ENCODE results near the gene GPR89B. TPM values are rescaled to one million over a fixed set of nuclear protein-coding genes. Genes with fewer than 3 reads are reported as not detected.
"Not testable (repeated sequence)": the region's sequence is repeated elsewhere in the genome, so short reads cannot be mapped to it uniquely, and the experiment has no call there.

The GPR89B gene
- polyA plus RNA-seq, 4 donors: 15.8 to 44.0 (median 31.6) TPM

DNA sequence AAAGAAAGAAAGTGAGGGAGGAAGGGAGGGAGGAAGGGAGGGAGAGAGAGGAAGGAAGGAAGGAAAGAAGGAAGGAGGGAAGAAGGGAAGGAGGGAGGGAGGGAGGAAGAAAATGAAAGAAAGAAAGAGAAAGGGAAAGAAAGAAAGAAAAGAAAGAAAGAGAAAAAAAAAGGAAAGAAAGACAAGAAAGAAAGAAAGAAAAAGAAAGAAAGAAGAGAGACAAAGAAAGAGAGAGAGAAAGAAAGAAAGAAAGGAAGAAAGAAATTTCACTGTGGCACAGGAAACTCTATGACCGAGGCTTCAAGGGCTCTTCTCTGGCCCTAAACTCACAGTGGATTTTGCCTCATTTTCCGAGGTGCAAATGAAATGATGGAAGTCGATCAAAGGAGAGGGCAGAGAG is 104.0 kb downstream of the GPR89B start:
- FAIRE-seq; H3K27ac ChIP-seq (ENCODE audit: low read depth in 1 of 3, low read length in 2 of 3); H3K4me3 ChIP-seq (ENCODE audit: low read depth in 1 of 3, low read length in 3 of 3); H3K36me3 ChIP-seq (ENCODE audit: control insufficient read depth in 3 of 3, insufficient read depth in 2 of 3, low read depth in 1 of 3, low read length in 3 of 3); H3K27me3 ChIP-seq (ENCODE audit: control insufficient read depth in 3 of 3, insufficient read depth in 3 of 3, low read length in 3 of 3); DNase-seq; H3K4me1 ChIP-seq (ENCODE audit: control insufficient read depth in 3 of 3, insufficient read depth in 2 of 3, low read depth in 1 of 3, low read length in 2 of 3); H3K9me3 ChIP-seq (ENCODE audit: control insufficient read depth in 2 of 2, insufficient read depth in 1 of 2, low read depth in 1 of 2, low read length in 1 of 2): not testable (repeated sequence)
- WGBS, 3 donors: 59 to 80% (median 62%) methylated on average over 1 of the region's 3 CpGs

DNA sequence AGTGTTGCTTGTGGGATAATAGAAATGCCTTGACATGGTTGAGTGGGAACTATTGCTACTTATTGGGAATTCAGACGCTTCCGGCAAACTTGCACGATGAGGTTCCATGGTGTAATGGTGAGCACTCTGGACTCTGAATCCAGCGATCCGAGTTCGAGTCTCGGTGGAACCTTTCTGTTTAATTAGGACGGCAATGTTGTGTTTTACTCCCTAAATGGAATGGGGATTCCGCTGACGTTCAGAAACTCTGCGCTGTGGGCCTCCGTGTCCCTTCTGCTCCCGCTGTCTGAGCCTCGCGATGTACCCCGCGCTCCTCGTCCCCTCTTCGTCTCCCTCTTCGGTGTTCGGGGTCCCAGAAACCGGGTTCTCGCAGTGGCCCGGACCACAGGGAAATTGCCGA is 104.5 kb downstream of the GPR89B start:
- not testable (repeated sequence) for DNase-seq; H3K36me3 ChIP-seq (ENCODE audit: control insufficient read depth in 3 of 3, insufficient read depth in 2 of 3, low read depth in 1 of 3, low read length in 3 of 3); H3K27me3 ChIP-seq (ENCODE audit: control insufficient read depth in 3 of 3, insufficient read depth in 3 of 3, low read length in 3 of 3); H3K4me1 ChIP-seq (ENCODE audit: control insufficient read depth in 3 of 3, insufficient read depth in 2 of 3, low read depth in 1 of 3, low read length in 2 of 3); H3K27ac ChIP-seq (ENCODE audit: low read depth in 1 of 3, low read length in 2 of 3); H3K4me3 ChIP-seq (ENCODE audit: low read depth in 1 of 3, low read length in 3 of 3); H3K9me3 ChIP-seq (ENCODE audit: control insufficient read depth in 2 of 2, insufficient read depth in 1 of 2, low read depth in 1 of 2, low read length in 1 of 2); FAIRE-seq
- no CpG with 5 or more reads among the region's 25 CpGs for WGBS, 3 donors

DNA sequence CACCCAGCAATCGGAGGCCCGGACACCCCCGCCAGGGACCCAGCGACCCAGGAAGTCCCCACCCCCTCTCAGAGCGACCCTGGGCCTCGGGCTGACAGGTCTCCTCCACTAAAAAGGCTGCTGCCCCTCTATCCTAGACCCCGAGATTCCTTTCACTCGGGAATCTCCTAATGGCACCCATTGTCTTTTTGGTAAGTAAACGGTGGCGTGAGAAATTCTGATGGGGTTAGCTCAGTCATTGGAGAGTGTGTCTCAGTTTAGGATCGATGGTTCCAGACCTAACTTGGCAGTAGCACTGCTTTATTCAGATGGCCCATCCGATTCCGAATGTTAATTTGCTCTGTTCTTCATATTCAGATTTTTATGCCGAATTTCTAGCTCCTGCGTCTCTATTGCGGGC is 104.9 kb downstream of the GPR89B start:
- not testable (repeated sequence) for H3K4me1 ChIP-seq (ENCODE audit: control insufficient read depth in 3 of 3, insufficient read depth in 2 of 3, low read depth in 1 of 3, low read length in 2 of 3); FAIRE-seq; H3K36me3 ChIP-seq (ENCODE audit: control insufficient read depth in 3 of 3, insufficient read depth in 2 of 3, low read depth in 1 of 3, low read length in 3 of 3); DNase-seq; H3K27me3 ChIP-seq (ENCODE audit: control insufficient read depth in 3 of 3, insufficient read depth in 3 of 3, low read length in 3 of 3); H3K27ac ChIP-seq (ENCODE audit: low read depth in 1 of 3, low read length in 2 of 3); H3K9me3 ChIP-seq (ENCODE audit: control insufficient read depth in 2 of 2, insufficient read depth in 1 of 2, low read depth in 1 of 2, low read length in 1 of 2); H3K4me3 ChIP-seq (ENCODE audit: low read depth in 1 of 3, low read length in 3 of 3)
- WGBS, 3 donors: 9 to 13% (median 12%) methylated on average over 10 to 12 of the region's 16 CpGs

DNA sequence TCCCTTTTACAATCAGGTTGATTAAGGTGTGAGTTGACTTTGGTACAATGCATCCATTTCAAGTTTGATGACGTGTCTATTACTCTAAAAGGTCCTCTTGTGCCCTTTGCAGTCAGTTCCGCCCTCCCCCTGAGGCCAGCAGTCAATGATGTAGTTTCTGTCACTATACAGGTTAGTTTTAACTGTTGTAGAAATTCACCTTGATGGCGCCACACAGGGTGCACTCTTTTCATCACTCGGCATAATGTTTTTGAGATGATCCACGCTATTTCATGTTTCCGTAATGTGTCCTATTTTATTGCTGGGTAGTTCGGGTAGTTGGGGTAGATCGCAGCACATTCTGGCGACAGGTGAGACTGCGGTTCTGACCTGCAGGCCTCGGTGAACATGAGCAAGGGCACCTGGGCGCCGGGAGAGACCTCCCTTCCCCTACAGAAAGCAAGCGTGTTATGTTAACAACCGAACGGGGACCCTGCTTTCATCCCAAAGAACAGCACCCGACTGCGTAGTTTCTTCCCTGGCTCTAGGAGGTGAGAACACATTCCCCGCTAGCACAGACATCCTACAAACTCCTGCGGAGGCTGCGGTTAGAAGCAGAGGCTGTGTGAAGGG is 109.7 kb downstream of the GPR89B start:
- H3K9me3 ChIP-seq (ENCODE audit: control insufficient read depth in 2 of 2, insufficient read depth in 1 of 2, low read depth in 1 of 2, low read length in 1 of 2); H3K4me1 ChIP-seq (ENCODE audit: control insufficient read depth in 3 of 3, insufficient read depth in 2 of 3, low read depth in 1 of 3, low read length in 2 of 3); H3K27me3 ChIP-seq (ENCODE audit: control insufficient read depth in 3 of 3, insufficient read depth in 3 of 3, low read length in 3 of 3); H3K36me3 ChIP-seq (ENCODE audit: control insufficient read depth in 3 of 3, insufficient read depth in 2 of 3, low read depth in 1 of 3, low read length in 3 of 3); FAIRE-seq; DNase-seq: not testable (repeated sequence)
- Histone ChIP-seq H3K4me3 (ENCODE audit: low read depth in 1 of 3, low read length in 3 of 3) (peak overlapping the region in 2 of 3 donors; percentile 35 to 44), H3K27ac (ENCODE audit: low read depth in 1 of 3, low read length in 2 of 3) (peak overlapping the region; percentile 55 to 82 (median 65))
- WGBS, 3 donors: 1 to 15% (median 1%) methylated on average over 5 to 6 of the region's 21 CpGs

DNA sequence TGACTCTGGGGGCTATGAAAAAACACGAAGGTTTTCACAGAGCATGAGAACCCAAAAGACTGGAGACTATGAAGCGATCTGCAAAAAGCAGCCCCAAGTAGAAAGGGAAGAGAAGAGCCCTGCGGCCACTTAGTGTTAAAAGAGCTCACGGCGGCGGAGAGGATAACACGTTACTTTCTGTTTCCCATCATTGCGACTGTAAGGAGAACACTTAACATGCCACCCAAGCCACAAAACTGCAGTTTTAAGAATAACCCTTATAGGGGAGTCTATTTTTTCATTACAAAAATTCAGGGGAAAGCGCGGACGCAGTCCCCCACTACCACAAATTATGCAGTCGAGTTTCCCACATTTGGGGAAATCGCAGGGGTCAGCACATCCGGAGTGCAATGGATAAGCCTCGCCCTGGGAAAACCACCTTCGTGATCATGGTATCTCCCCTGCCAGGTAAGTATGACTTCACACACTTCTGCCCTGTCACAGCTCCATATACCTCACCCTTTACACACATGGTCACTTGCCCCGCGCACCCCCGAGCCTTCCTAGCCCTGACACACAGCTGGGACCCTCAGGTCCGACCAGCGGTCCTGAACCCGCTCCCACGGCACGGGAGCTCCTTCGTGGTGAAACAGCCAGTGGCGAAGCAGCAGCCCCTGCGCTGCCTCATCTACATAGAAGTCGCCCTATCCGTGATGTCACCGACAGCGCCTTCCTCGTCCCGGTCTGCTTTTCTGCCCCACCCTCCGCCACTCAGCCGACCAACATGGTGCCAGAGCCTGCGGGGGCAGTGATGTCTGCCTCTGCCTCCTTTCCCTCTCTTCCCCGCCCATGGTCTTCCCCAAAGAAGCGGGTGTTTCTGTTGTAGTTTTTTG is 110.5 kb downstream of the GPR89B start:
- not testable (repeated sequence) for H3K4me1 ChIP-seq (ENCODE audit: control insufficient read depth in 3 of 3, insufficient read depth in 2 of 3, low read depth in 1 of 3, low read length in 2 of 3); H3K36me3 ChIP-seq (ENCODE audit: control insufficient read depth in 3 of 3, insufficient read depth in 2 of 3, low read depth in 1 of 3, low read length in 3 of 3); H3K27me3 ChIP-seq (ENCODE audit: control insufficient read depth in 3 of 3, insufficient read depth in 3 of 3, low read length in 3 of 3); H3K9me3 ChIP-seq (ENCODE audit: control insufficient read depth in 2 of 2, insufficient read depth in 1 of 2, low read depth in 1 of 2, low read length in 1 of 2); FAIRE-seq
- DNase-seq: peak; percentile 90
- WGBS, 3 donors: 0 to 1% (median 1%) methylated on average over 18 to 20 of the region's 38 CpGs
- Histone ChIP-seq H3K4me3 (ENCODE audit: low read depth in 1 of 3, low read length in 3 of 3) (peak overlapping the region in 2 of 3 donors; percentile 35 to 44), H3K27ac (ENCODE audit: low read depth in 1 of 3, low read length in 2 of 3) (peak overlapping the region; percentile 55 to 82 (median 65))

Other genes starting within 250 kb of the GPR89B start
- gene GJA5, start 167.8 kb upstream of the GPR89B start, polyA plus RNA-seq: 10 to 100 TPM in 1 of 4 donors, 1 to 10 TPM in 1, not detected in 2; 3.0 to 16.0 TPM
- not detected for gene GJA8, start 25.6 kb upstream of the GPR89B start, polyA plus RNA-seq
- gene NBPF11, start 223.9 kb downstream of the GPR89B start, polyA plus RNA-seq: 10 to 100 TPM in 1 of 4 donors, 1 to 10 TPM in 3; 4.3 to 19.0 (median 5.2) TPM